SH-SY5Y (cell line): ENCODE data around the gene VWDE.

Experiments
- GATA2 ChIP-seq: IDR thresholded peaks from 2 replicates; pipeline ENCODE4 v1.6.1; 2011; ENCODE audit warnings: mild to moderate bottlenecking, low read depth, low read length
- GATA3 ChIP-seq: IDR thresholded peaks from 2 replicates; pipeline ENCODE4 v1.6.1; 2011; ENCODE audit warnings: low read depth, mild to moderate bottlenecking, low read length, moderate library complexity

DNA sequence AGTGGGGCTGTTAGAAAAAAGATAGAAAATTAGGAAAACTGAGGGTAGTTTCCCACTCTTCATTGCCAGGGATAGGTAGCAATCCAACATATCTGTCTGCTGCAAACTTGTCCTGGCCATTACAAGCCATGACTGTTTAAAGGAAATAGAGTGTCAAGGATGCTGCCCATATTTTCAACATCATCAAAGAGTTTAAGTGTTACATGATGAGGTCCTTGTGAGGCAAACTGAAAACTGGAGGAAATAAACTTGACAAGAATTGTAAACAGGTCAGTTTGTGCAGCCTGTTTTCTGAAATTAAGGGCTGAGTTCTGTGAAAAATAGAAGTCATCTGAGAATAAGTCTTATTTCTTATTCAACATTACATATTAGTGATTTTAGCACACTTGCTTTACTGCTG is 78.0 kb downstream of the VWDE start:
- TF ChIP-seq GATA2 (no peak), GATA3 (no peak)
